Measurements from ENCODE around the gene P4HB.

Gene P4HB

DNA sequence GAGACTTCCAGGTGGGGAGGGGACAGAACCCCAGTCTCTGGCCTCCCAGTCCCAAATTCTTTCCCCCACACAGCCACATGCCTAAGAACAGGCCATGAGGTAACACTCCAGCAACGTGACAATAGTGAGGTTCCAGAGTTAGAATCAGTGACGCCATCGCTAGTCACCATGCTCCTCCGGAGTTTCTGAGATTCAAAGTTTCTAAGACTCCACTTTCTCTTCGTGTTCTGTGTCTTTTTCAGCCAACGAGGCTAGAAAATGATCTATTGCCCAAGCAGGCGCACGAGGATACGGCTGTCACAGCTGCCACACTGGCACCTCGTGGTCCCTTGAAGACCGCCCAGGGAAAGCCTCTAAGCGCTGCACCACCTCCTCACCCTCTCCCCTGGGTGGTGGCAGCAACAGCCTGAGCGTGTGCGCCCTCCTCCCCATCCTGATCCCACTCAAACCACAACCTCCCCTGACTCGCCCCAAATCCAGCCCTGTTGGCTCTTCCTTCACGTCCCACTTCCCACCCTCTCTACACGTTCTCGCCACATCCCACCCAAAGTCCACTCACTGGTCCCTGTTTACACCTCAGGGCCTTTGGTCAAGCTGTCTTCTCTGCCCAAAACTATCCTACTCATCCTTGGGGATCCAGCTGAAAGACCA, 28.3 kb downstream of the P4HB start:
- peak overlapping the region; percentile 77 for H3K4me3 ChIP-seq (ENCODE audit: low read length)
- TF ChIP-seq, protein P1, sequence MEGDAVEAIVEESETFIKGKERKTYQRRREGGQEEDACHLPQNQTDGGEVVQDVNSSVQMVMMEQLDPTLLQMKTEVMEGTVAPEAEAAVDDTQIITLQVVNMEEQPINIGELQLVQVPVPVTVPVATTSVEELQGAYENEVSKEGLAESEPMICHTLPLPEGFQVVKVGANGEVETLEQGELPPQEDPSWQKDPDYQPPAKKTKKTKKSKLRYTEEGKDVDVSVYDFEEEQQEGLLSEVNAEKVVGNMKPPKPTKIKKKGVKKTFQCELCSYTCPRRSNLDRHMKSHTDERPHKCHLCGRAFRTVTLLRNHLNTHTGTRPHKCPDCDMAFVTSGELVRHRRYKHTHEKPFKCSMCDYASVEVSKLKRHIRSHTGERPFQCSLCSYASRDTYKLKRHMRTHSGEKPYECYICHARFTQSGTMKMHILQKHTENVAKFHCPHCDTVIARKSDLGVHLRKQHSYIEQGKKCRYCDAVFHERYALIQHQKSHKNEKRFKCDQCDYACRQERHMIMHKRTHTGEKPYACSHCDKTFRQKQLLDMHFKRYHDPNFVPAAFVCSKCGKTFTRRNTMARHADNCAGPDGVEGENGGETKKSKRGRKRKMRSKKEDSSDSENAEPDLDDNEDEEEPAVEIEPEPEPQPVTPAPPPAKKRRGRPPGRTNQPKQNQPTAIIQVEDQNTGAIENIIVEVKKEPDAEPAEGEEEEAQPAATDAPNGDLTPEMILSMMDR (conservative IDR thresholded peaks at IDR 0.05; ENCODE audit: low read length) = no peak
- peak; percentile 56 for DNase-seq (ENCODE audit: low read depth)

DNA sequence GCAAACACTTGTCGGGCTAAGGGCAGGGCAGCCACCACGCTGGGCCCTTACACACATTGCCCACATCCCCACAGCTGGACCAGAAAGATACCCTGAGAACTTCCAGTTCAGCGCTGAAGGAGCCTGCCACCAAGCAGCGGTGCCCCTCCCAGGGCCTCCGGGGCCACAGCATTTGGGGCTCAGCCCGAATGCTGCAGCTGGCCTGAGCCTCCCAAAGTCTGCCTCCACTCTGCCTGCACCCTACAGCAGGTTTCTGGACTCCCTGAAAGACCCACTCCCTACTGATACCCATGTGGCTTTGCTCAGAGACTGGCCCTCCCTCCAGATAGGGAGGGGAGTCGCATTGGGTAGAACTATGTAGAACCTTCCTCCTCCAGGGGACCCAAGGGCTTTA, 28.8 kb downstream of the P4HB start:
- no peak for DNase-seq (ENCODE audit: low read depth)
- TF ChIP-seq, protein P1 (conservative IDR thresholded peaks at IDR 0.05; ENCODE audit: low read length) = no peak
- peak overlapping the region; percentile 77 for H3K4me3 ChIP-seq (ENCODE audit: low read length)

DNA sequence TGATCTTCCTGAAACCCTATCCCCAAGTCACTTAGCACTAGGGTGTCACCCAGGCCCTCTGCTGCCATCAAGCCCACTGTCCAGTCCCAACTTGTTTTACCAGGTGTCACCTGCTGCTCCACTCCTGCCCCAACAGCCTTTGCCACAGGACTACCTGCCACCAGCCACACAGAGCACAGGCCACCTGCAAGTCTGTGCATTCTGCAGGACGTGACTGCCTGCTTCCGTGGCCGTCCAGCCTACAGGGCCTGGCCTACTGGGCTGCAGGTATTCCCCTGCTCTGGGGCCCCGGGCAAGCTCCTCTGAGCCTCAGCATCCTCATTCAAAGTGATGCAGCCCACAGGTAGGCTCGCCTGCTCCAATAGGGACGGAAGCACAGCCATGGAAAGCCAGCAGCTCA, 30.5 kb downstream of the P4HB start:
- no peak for DNase-seq (ENCODE audit: low read depth)
- no peak overlapping the region for H3K4me3 ChIP-seq (ENCODE audit: low read length)
- TF ChIP-seq, protein P1 (conservative IDR thresholded peaks at IDR 0.05; ENCODE audit: low read length) = no peak

DNA sequence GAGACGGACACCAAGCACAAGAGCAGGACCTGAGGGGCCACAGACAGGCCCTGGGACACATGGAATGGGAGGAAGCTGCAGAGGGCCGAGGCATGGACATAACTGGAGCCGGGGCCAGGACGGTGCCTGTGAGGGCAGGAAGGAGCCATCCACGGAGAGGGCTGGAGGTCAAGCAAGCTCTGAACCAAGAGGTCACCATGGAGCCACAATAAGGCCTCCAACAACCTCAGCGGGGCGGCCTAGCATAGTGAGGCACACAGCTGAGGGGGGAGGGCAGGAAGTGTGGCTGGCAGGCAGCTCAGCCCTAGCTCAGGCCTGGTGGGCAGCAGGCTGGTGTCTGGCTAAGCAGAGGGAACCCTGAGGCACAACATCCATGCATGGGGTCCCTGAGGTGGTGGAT, 31.7 kb downstream of the P4HB start:
- no peak for DNase-seq (ENCODE audit: low read depth)
- H3K4me3 ChIP-seq (ENCODE audit: low read length) = no peak overlapping the region
- TF ChIP-seq, protein P1 (conservative IDR thresholded peaks at IDR 0.05; ENCODE audit: low read length) = no peak

DNA sequence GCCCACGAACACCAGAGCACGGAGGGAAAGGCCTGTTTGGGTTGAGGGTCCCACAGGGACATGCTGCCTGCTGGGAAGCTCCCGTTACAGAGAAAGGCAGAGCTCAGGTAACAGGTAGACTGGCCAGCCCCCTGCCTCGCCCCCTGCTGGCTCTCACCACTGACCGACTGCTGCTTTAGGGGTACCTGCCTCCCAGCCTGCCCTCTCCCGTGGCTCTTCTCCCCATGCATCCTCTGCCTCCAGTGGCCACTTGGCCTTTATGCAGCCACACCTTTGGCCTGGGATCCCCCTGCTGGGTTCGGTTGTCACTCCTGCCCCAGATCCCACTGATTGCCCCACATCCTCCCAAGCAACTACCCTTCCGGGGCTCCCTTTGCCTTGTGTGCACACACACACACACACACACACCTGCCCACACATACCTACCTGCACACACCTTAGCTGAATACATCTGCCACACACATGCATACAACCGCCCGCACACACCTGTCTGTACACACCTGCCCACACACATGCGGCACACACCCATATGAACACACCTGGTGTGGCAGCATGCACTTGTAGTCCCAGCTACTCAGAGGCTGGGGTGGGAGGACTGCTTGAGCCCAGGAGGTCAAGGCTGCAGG, 34.4 kb downstream of the P4HB start:
- TF ChIP-seq, protein P1 (conservative IDR thresholded peaks at IDR 0.05; ENCODE audit: low read length) = no peak
- DNase-seq (ENCODE audit: low read depth) = no peak
- H3K4me3 ChIP-seq (ENCODE audit: low read length) = no peak overlapping the region

DNA sequence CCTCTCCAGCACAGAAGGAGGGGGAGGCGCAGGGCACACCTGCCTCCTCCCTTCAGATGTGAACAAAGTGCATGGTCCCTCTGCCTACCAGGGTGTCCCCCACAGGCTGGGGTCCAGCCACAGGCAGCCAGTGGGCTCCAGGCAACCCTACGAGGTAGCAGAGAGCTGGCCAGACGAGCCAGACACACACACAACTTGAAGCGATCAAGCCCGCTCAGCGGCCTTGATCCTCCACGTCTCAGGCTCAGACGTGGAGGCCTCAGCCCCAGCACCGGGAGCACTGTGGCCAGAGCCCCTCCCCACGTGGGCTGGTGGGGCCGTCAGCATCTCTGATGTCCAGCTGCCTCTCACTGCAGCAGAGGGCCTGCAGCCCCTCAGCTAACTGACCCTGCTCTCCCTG, 35.7 kb downstream of the P4HB start:
- no peak overlapping the region for H3K4me3 ChIP-seq (ENCODE audit: low read length)
- TF ChIP-seq, protein P1 (conservative IDR thresholded peaks at IDR 0.05; ENCODE audit: low read length) = no peak
- no peak for DNase-seq (ENCODE audit: low read depth)

All from AG10803 (cell line).